WI38 (cell line): ENCODE results near the gene FAM184B.

Source experiments
- H3K4me3 ChIP-seq: 2 replicates; pipeline ENCODE4 v1.5.1; 2011; ENCODE audit warnings: low read depth, mild to moderate bottlenecking, control low read depth, low read length
- CTCF ChIP-seq: IDR thresholded peaks from 2 replicates; pipeline ENCODE4 v1.5.1; 2012; ENCODE audit warnings: low read depth, mild to moderate bottlenecking, control low read depth, low read length

The FAM184B gene

GRCh38 chr4:17619416-17620105 lies 161.9 kb downstream of the FAM184B start:
- no peak overlapping the region for H3K4me3 ChIP-seq

GRCh38 chr4:17618926-17619325 lies 162.5 kb downstream of the FAM184B start:
- TF ChIP-seq CTCF: no peak
- no peak overlapping the region for H3K4me3 ChIP-seq

More at GRCh38 chr4:17619416-17620105, 161.9 kb downstream of the FAM184B start:
- no peak for TF ChIP-seq CTCF

GRCh38 chr4:17616283-17616682 lies 165.1 kb downstream of the FAM184B start:
- no peak overlapping the region for H3K4me3 ChIP-seq

GRCh38 chr4:17614416-17615299 lies 166.8 kb downstream of the FAM184B start, which contains the start of gene MED28:
Gene MED28 (plus strand): TSS chr4:17614641. CDS start chr4:17614655, 14 bp downstream.
- no peak for TF ChIP-seq CTCF

More at GRCh38 chr4:17616283-17616682, 165.1 kb downstream of the FAM184B start:
- TF ChIP-seq CTCF: no peak

GRCh38 chr4:17613761-17614415 lies 167.5 kb downstream of the FAM184B start:
- TF ChIP-seq CTCF: no peak
- peak overlapping the region; percentile 99 for H3K4me3 ChIP-seq

More at GRCh38 chr4:17614416-17615299, 166.8 kb downstream of the FAM184B start, which contains the start of gene MED28:
- peak within 1 kb of the TSS; percentile 99 for H3K4me3 ChIP-seq

GRCh38 chr4:17605236-17605635 lies 176.2 kb downstream of the FAM184B start:
- no peak for TF ChIP-seq CTCF

GRCh38 chr4:17599826-17600225 lies 181.6 kb downstream of the FAM184B start:
- no peak for TF ChIP-seq CTCF
- no peak overlapping the region for H3K4me3 ChIP-seq

More at GRCh38 chr4:17605236-17605635, 176.2 kb downstream of the FAM184B start:
- no peak overlapping the region for H3K4me3 ChIP-seq
